ACC112 (cell line): Measurements from ENCODE around the gene SPEF1.
A peak's percentile ranks its signal among the peaks of the same experiment; 100 is the strongest.

Experiments
- H2AFZ ChIP-seq: fragments of 200-600 bp; sonication (generic); one replicate; pipeline ENCODE4 v1.6.0; 2017; ENCODE audit warnings: antibody characterized with exemption, low read length; ENCODE audit not compliant: unreplicated experiment
- H3K27ac ChIP-seq: fragments of 200-600 bp; sonication (generic); 2 replicates; pipeline ENCODE4 v1.5.1; 2014; ENCODE audit warnings: low read depth, mild to moderate bottlenecking, antibody characterized with exemption, low read length, moderate library complexity
- H3K27me3 ChIP-seq: fragments of 200-600 bp; sonication (generic); 2 replicates; pipeline ENCODE4 v1.6.1; 2014; ENCODE audit warnings: mild to moderate bottlenecking, antibody characterized with exemption, low read length, moderate library complexity, mixed read lengths; ENCODE audit not compliant: insufficient read depth
- H3K36me3 ChIP-seq: fragments of 200-600 bp; sonication (generic); 2 replicates; pipeline ENCODE4 v1.6.1; 2016; ENCODE audit warnings: mild to moderate bottlenecking, antibody characterized with exemption, low read length, moderate library complexity, mixed read lengths; ENCODE audit not compliant: insufficient read depth
- H3K4me1 ChIP-seq: fragments of 200-600 bp; sonication (generic); one replicate; pipeline ENCODE4 v1.6.1; 2016; ENCODE audit warnings: low read length, mixed read lengths; ENCODE audit not compliant: insufficient read depth, unreplicated experiment, control insufficient read depth
- H3K4me3 ChIP-seq: fragments of 200-600 bp; sonication (generic); 2 replicates; pipeline ENCODE4 v1.5.1; 2014; ENCODE audit warnings: mild to moderate bottlenecking, low read depth, low read length
- H3K79me2 ChIP-seq: fragments of 200-600 bp; sonication (generic); one replicate; pipeline ENCODE4 v1.6.0; 2016; ENCODE audit warnings: low read length; ENCODE audit not compliant: control insufficient read depth, unreplicated experiment, insufficient read depth

The SPEF1 gene

GRCh38 chr20:3786665-3787323, 5.5 kb upstream of the SPEF1 start, which contains the start of gene CENPB:
Gene CENPB, minus strand, starts transcription at chr20:3786740. Its CDS starts 257 bp downstream, at chr20:3786483.
- peak within 1 kb of the TSS; percentile 98 for H3K4me3 ChIP-seq
- H3K27me3 ChIP-seq, result no peaks in the 10 kb centered on the region
- peak within 1 kb of the TSS; percentile 69 for H2AFZ ChIP-seq
- peak within 1 kb of the TSS; percentile 60 for H3K27ac ChIP-seq
- peaks cover 32% of the 10 kb centered on the region for H3K79me2 ChIP-seq
- H3K36me3 ChIP-seq, result peaks cover 2% of the 10 kb centered on the region; the same call in 1 of the 2 replicates
- H3K4me1 ChIP-seq, result peaks cover 36% of the 10 kb centered on the region

DNA sequence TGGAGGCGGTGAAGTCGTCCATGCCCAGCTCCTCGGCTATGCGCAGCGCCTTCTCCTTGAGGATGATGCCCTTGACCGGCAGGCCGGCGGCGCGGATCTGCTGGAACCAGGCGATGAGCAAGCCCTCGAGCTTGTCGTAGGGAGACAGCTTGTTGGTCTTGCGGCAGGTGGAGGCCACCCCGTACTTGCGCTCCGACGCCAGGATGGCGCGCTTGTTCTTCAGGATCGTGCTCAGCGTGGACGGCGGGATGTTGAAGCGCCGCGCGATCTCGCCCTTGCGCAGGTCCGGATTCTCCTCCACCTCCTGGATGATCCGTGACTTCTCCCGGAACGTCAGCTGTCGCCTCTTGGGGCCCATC, 4.9 kb upstream of the SPEF1 start:
- Histone ChIP-seq H3K27me3 (no peaks in the 10 kb centered on the region), H3K4me3 (peak overlapping the region; percentile 98), H2AFZ (no peak overlapping the region), H3K27ac (peak overlapping the region; percentile 60), H3K36me3 (peaks cover 2% of the 10 kb centered on the region; the same call in 1 of the 2 replicates), H3K79me2 (peaks cover 32% of the 10 kb centered on the region), H3K4me1 (peaks cover 36% of the 10 kb centered on the region)

- Histone ChIP-seq H3K36me3 (peaks cover 2% of the 10 kb centered on the region; the same call in 1 of the 2 replicates), H3K27ac (peak overlapping the region; percentile 60), H2AFZ (no peak overlapping the region), H3K27me3 (no peaks in the 10 kb centered on the region), H3K4me3 (peak overlapping the region; percentile 98), H3K79me2 (peaks cover 32% of the 10 kb centered on the region), H3K4me1 (peaks cover 36% of the 10 kb centered on the region)
Measured at GRCh38 chr20:3785240-3786125, 4.2 kb upstream of the SPEF1 start.

DNA sequence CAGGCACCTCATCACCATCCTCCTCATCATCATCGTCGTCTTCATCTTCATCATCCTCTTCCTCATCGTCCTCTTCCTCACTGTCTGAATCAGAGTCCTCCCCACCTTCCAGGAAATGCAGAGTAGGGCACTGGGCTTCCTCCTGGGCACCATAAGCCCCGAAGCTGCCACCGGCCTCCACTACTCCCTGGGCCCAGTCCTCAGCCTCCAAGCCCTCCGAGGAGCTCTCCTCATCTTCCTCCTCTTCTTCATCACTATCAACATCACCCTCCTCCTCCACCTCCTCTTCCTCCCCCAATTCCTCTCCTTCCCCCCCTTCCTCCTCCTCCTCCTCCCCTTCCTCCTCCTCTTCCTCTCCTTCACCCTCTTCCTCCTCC, 3.6 kb upstream of the SPEF1 start:
- Histone ChIP-seq H2AFZ (no peak overlapping the region), H3K4me3 (peak overlapping the region; percentile 98), H3K4me1 (peaks cover 36% of the 10 kb centered on the region), H3K79me2 (peaks cover 32% of the 10 kb centered on the region), H3K36me3 (peaks cover 2% of the 10 kb centered on the region; the same call in 1 of the 2 replicates), H3K27ac (no peak overlapping the region), H3K27me3 (no peaks in the 10 kb centered on the region)

DNA sequence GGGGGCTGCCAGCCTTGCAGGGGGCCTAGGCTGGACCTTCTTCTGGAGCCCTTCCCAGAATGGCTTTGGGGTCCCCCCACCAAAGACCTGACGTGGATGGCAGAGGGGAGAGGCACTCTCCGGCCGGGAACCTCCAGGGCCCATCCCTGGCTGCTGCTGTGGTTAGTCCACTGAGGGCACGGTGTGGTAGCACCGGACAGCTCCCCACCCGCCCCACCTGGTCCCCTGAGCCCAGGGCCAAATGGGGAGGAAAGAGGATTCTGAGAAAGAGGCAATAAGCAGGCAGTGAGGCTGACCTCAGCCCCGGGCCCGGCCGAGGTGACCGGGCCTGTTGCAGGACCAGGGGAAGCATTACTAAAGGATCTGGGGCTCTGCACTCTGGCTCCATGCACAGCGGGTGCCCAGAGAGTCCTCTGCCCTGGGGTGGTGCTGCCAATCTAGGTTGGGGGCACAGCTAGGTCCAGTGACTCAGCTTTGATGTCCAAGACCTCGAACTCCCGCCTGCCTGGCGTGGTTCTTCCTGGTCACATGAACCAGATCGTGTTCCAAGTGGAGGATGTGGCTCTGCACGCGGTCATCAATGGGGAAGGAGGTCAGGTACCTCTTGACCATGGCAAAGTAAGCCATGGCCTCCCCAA, 3.1 kb upstream of the SPEF1 start:
- Histone ChIP-seq H3K4me3 (peak overlapping the region; percentile 98), H3K79me2 (peaks cover 32% of the 10 kb centered on the region), H3K27me3 (no peaks in the 10 kb centered on the region), H2AFZ (no peak overlapping the region), H3K4me1 (peaks cover 36% of the 10 kb centered on the region), H3K36me3 (peaks cover 2% of the 10 kb centered on the region; the same call in 1 of the 2 replicates), H3K27ac (no peak overlapping the region)

DNA sequence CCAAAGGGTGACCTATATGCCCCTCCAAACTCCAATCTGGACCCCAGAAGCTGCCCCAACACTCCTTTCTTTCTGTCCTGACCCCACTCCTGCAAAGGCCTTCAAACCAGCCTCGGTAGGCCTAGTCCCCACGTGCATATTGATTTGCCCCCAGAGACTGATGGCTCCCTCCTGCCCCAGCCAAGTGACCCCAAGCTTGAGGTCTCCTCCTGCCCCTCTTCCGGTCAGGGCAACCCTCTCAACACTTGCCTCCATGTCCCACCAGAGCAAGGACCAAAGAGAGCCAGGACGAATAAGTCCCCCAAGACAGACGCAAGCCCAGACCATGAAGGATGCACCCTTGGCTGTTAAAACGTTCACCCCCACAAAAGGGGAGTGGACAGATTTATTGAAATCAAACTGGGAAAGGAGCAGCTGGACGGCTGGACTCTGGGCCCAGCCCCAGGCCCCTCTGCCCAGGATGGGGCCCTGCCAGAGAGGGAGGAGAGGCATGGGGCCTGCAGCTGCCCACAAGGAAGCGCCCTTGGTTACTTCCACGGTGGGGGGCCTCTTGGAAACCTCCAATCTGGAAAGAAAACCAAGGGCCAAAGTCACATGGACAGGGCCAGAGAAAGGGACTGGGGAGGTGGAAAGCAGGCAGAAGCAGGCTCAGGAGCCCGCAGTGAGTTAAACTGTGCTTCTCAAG, 2.4 kb upstream of the SPEF1 start:
- Histone ChIP-seq H3K27me3 (0 out of 2 replicates have a peak, but pooled peaks cover 4% of the 10 kb centered on the region), H3K36me3 (peaks cover 2% of the 10 kb centered on the region; the same call in 1 of the 2 replicates), H3K4me1 (peaks cover 31% of the 10 kb centered on the region), H3K79me2 (peaks cover 32% of the 10 kb centered on the region), H2AFZ (no peak overlapping the region), H3K4me3 (peak overlapping the region; percentile 98), H3K27ac (no peak overlapping the region)

- H3K36me3 ChIP-seq, result peaks cover 2% of the 10 kb centered on the region; the same call in 1 of the 2 replicates
- H2AFZ ChIP-seq, result no peak overlapping the region
- H3K27me3 ChIP-seq, result 0 out of 2 replicates have a peak, but pooled peaks cover 10% of the 10 kb centered on the region
- H3K27ac ChIP-seq, result no peak overlapping the region
- H3K4me1 ChIP-seq, result peaks cover 26% of the 10 kb centered on the region
- peaks cover 32% of the 10 kb centered on the region for H3K79me2 ChIP-seq
- no peak overlapping the region; the same call in 1 of the 2 replicates for H3K4me3 ChIP-seq
Measured at GRCh38 chr20:3783068-3783489, 1.8 kb upstream of the SPEF1 start.

GRCh38 chr20:3782597-3782996, 1.3 kb upstream of the SPEF1 start:
- Histone ChIP-seq H3K4me1 (peaks cover 24% of the 10 kb centered on the region), H2AFZ (no peak overlapping the region), H3K36me3 (peaks cover 2% of the 10 kb centered on the region; the same call in 1 of the 2 replicates), H3K79me2 (peaks cover 32% of the 10 kb centered on the region), H3K27ac (no peak overlapping the region), H3K4me3 (no peak overlapping the region), H3K27me3 (0 out of 2 replicates have a peak, but pooled peaks cover 10% of the 10 kb centered on the region)

DNA sequence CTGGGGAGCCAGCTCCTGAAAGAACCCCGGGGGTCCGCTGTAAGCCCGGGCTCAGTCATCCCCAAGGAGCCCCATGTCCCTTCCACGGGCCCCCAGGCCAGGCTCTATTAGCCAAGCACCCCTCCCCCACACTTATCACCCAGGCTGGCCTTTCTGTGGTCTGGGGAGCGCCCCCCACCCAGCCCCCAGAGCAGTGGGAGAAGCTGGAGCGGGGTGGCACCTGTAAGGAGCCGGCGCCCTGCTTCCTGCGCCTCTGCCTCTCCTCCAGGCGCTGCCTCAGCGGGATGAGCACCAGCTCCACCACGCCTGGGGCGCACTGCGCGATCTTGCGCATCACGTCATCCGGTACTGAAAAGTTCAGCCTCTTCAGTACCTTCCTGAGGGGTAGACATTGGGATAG, 2.3 kb downstream of the SPEF1 start:
- peaks cover 2% of the 10 kb centered on the region; the same call in 1 of the 2 replicates for H3K36me3 ChIP-seq
- H3K27me3 ChIP-seq, result 0 out of 2 replicates have a peak, but pooled peaks cover 10% of the 10 kb centered on the region
- H3K4me3 ChIP-seq, result no peak overlapping the region
- H2AFZ ChIP-seq, result no peak overlapping the region
- peaks cover 6% of the 10 kb centered on the region for H3K4me1 ChIP-seq
- H3K79me2 ChIP-seq, result peaks cover 9% of the 10 kb centered on the region
- H3K27ac ChIP-seq, result no peak overlapping the region
